GM21367 (cell line): Measurements from ENCODE around the gene HTRA3.

Experiments used
- ATAC-seq: cut with Tn5 transposase; IDR thresholded peaks from one replicate; pipeline ENCODE4 v1.9.1; 2021; ENCODE audit not compliant: unreplicated experiment

The HTRA3 gene

DNA sequence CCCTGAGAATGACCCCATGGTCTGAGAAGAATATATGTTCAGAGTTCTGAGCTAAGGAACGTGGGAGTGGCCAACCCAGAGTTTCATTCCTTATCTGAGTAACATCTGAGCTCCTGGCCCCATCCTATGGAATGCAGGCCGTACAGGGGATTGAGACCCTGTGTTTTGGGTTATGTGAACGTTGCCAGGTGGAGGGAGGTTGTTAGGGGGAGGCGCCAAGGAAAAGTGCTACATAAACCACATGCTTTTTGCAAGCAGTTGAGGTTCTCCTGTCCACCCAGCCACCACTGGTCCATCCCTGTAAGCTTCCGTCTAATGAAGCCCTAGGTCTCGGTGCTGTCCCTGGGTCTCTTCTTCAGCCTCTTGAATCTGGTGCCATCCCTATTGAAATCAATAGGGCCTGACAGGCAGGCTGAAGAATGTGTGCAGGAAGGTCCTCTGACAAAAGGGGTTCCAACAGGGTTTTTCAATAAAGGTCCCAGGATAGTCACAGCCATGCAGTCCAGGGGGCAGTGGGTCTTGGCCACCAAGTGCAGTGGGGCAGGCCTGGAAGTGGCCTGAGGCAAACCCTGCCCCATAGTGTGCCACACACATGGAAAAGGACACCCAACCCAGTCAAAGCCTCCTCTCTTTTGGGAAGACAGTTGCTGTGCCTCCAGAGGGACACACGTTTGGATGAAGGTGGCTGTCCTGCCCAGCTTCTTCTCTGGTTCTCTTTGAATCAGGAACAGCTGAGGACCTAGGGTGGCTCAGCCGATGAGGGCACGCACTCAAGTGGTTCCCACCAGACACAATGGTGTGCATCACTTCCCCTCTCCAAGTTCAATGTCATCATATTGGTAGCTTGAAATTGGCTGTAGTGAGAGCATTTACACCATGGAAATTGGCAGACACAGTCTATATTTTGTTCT is 53.5 kb downstream of the HTRA3 start:
- ATAC-seq: no peak

DNA sequence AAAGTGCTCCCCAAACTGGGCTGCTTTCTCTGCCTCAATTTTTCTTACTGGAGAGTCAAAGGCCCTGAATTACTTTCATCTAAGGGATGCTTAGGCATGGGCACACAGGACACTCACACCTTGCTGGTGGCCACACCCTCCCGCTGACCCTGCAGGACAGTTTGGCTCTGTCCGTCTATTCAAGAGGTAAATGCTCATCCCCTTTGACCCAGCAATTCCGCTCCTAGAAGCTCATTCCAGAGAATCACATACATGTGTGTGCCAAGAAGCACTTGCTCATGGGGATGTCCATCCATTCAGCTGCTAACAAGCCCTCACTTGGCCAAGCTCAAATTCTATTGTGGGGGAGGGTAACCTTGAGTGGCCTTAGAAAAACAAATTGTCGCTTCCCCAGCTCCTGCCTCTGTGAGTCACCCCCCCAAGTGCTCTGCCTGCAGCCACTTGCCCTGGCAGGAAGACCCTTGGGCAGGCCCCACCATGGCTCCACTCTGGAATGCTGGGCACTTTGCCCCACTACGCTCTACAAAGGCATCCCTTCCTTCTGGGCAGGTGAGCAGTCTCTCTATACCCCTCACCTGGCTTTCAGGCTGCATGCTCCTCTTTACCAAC is 54.5 kb downstream of the HTRA3 start:
- ATAC-seq: no peak

DNA sequence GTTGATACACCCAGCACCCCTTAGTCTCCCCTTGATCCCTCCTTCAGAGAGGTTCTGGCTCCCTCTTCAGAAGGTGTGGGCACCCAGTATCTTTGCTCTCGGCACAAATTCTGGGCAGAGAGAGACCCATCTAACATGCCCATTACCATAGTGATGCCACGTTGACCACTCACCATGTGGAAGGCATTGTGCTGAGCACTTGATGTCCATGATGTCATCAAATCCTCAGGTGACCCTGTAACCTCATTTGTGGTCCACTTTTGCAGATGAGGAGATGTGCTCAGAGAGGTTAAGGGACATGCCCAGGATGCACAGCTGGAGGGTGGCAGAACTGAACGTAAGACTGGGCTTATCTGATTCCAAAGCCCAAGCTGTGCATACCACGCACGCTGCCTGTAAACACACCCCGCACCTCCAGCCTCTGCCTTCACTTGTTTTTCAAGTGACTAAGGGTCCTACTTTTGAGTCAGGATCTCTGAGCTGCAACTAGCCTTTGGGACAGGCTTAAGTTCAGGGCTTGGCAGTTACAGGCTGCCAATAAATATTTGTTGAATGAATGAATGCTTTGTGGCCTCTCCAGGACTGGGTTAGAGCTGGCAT is 55.2 kb downstream of the HTRA3 start:
- ATAC-seq: no peak

DNA sequence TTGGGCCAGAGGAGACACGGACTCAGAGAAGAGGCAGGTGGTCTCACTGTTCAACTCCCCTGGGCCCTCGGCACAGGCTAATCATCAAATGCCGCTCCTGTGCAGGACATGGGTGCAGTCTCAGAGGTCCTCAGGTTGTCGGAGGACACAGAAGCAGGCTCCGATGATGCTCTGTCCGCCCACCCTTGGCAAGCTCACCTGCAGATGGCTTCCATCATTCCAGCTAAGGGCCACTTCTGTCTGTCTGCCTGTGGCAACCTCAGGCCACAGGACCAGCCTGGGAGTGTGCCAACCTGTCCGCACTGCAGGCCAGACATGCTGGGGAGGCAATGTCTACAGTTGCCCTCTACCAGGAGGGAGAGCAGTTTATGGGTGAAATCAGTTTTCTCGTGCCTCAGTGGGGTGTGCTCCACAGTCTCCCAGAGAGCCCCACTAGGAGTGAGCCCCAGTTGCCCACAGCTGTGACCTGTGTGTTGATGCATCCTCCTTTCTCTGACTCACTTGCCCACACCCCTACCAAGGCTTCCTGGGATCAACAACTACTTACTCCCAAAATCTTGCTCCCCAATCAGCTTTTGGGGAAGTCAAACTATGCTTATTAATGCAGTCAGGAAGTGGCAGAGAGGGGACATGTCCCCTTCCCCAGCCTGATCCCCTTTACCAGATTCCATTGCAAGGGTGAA is 55.9 kb downstream of the HTRA3 start:
- no peak for ATAC-seq

DNA sequence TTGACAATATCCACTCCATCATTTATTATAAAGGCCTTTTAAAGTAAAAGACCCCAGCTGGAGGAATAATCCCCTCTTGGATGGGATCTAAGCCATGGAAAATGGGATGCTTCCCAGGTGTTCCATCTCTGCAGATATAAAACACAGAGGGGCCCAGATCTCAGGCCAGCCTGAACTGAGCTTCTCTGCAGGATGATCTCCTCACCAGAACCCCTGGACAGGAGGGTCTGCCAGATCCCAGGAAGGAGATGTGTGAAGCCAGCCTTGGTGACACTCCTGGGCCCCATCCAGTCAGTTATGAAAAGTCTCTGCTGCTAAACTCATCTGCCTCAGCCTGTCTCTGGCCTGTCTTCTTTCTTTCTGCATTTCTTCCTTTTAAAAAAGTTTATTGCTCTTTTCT is 56.7 kb downstream of the HTRA3 start:
- ATAC-seq: no peak

DNA sequence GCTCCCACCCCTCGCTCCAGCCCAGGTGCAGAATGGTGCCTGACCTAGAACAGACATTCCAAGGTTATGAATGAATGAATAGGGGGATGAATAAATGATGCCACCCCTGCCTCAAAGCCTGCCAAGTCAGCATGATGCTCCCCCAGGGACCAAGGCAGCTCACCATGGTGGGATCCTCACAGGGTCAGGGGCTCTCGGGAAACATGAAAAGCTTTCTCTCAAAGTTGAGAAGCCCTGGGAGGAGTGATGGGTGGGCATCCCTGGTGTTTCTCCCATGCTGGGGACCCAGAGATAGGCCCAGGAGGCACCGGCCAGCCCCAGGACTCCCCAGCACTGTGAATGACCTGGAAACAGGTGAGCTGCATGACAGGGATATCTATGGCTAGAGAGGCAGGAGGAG is 58.9 kb downstream of the HTRA3 start:
- no peak for ATAC-seq

DNA sequence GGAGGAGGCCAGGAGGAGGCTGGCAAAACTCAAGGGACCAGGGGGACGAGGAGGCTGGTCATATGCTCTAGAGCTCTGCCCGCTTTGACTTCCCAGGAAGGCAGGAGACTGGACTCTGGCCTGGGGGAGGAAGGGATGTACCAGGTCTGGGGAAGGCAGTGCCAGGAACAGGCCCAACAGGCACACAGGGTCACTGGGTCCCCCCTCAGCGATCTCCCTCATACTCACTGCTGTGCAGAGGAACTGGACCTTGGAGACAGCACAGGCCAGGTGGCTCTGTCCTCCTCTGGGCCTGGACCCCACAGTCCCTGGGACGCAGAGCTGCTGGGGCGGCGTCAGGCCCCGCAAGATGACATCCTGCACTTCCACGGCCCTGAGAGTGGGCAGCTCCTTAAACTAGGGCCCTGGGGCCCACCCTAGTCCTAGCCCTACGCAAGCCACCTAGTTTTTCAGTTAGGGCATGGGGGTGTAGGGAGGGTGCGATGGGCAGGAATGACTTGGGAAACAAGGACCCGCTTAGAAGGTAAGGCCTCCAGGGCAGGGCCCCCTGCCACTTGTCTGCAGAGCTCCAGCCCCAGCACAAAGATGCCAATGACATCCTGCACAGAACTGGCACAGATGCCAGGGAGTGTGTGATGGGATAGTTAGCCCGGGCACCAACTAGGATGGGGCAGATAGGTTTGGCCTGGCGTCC is 59.5 kb downstream of the HTRA3 start:
- no peak for ATAC-seq

DNA sequence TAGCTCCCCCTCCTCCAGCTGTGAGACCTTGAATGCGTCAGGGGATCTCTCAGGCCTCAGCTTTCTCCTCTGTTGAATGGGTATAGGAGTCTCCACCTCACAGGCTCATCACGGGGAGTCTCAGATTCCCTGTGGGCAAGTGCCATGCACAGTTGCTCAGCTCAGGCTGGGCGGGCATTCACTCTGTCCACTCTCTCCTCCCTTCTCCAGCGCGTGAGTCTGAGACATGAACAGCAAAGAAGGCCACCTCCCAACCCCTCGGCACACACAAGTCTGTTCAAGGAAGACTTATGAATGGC is 60.0 kb downstream of the HTRA3 start:
- no peak for ATAC-seq

DNA sequence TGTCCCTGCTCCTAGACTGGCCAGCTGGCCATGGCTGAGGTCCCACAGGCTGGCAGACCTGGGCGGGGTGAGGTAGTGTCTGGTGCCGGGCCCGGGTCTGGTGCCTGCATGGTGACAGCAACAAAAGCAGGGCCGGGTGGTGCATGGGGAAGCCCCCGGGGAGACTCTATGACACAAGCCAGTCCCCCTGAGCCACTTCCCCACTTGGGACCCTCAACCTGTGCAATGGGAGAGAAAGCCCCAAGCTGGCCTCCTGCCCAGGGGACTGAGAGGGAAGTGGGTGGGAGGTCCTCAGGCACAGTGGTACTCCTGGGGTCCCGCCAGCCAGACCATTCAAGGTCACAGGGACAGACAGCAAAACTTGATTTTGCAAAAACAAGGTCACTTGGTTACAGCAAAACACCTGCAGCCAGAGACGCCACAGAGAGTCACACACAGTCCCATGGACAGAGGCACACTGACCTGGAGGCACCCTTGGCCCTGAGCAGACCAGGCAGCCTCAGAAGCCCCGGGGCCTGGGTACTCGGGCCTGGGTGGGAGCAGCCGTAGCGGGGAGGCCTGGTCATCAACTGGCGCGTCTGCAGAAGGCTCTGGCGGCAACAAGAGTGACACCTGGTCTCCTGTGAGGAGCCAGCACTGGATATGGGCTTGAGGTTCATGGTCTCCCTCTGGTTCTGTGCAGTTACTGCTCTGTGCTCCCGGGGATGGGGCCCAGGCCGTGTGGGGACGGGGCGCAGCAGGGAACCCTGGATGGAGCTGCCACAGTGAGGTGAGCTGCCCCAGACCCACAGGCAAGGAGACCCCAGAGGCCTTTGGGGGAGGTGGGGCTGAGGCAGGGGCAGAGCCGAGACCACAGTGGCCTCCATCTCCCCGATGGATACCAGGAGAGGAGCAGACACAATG is 60.6 kb downstream of the HTRA3 start:
- no peak for ATAC-seq

DNA sequence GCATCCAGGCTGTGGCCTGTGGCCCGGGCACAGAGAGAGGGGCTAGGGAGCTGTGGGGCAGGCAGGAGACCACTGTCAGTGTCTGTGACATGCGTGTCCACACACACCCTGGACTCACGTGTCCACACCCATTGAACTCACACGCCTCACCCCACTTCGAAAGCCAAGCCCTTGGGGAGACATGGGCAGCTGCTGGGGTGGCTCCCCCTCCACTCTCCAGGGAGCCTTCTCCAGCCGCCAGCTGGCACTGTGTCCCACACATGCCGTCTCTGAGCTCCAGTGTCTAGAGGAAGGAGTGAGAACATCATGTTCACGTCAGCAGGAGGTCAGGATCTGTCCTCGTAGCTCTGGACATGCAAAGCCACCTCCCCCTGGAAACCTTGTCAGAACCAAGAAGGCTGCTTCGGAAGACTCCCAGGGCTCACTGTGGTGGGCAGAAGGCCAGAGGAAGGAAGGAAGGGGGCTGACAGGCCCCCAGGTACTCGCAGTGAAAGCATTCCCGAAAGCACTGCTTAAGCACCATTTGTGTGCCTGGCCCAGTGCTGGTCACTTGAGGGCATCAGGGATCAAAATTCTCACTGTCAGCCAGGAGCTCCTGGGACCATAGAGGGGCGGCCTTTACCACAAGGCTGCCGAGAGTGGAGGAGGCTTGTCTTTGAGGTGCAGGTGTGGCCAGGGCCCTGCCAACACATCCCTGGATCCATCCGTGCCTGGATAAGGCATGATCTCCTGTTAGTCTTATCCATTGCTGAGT is 61.4 kb downstream of the HTRA3 start:
- ATAC-seq: no peak

DNA sequence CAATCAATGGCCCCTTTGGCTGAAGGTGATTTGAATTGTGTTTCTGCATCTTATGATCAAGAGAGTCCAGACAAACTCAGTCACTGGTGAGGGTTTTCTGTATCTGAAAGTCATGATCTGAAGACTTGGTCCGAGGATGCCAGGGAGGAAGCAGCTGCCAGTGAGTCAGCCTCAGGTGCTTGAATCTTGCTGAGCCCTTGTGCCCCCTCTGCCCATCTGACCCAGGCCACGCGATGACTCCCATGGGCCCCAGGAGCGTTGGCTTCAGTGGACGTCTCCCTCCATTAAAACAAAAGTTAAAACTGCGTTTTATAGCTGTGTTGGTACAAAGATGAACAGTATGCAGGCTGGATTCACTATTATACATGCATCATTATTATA is 62.0 kb downstream of the HTRA3 start:
- ATAC-seq: no peak

DNA sequence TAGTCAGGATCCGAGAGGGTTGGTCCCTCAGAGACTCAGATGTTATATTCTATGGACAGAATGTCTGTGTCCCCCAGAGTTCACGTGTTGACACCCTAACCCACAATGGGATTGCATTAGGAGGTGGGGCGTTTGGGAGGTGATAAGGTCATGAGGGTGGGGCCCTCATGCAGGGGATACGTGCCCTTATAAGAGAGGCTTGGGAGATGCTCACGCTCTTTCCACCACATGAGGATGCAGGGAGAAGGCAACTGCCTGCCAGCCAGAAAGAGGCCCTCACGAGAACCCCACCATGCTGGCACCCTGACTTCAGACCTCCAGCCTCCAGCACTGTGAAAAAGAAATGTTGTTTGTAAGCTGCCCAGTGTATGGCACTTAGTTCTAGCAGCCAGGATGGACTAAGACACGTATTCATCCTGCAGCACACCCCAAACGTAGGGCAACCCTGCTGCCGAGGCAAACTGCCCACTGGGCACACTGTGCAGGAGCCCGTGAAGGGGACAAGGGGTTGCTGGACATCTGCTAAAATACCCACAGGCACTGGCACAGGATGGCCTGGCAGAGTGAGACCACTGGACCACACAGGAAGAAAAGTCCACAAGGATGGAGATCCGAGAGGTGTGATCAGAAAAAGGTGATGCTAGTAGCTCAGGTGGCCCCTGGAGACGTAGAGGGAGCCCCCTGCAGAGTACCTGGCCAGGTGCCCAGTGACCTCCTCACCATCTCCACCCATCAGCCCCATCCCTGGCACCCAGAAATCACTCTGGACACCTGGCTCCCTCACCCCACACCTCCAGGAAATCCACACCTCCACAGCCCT is 62.7 kb downstream of the HTRA3 start:
- ATAC-seq: no peak

DNA sequence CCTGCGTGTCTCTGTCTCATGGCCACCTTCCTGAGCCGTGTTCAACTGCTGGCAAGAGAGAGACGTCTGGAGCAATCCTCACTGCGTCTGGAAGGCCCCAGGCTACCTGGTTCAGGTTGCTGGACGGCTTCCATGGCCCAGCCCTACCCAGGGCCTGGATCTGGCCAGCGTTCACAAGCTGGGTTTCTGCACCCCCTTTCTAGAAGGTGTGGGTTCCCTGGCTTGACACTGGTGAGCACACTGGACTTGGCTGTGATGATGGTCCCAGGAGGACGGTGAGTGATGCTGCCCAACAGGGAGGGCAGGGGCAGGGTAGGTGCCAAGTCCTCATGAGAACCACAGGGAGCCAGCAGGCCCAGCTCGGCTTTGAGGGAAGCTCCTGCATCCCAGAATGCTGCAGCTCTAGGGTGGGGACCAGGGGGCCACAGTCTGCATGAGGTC is 63.4 kb downstream of the HTRA3 start:
- ATAC-seq: no peak

DNA sequence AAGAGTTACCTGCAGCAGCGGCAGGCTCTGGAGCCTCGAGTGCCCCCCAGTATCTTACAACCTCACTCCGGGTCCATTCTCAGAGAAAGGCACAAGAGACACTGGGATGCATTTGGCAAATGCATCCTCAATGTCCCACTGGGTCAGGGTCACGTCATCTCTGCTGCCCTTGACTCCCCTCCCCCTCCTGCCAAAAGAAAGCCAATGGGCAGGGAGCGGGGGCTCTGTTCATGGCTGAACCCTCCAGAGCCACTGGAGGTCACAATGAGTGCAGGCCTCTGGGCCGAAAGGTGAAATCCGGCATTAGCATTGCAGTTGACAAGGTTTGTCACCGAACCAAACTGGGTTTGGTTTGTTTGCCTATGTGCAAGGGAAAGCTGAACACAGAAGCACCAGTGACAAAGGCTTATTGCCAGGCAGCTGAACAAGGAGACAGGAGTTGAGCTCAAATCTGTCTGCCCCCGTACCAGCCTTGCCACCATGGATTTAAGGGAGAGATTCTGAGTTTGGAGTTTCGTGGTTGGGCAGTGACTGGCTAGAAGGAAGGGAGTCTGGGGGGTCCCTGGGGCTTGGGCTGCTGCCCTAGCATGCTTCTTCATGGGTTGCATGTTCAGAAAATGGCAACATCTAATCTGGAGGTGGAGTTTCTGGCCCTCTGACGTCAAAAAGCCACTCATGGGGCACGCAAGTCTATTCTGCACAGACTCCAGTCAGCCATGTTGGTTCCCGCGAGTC is 64.3 kb downstream of the HTRA3 start:
- no peak for ATAC-seq

DNA sequence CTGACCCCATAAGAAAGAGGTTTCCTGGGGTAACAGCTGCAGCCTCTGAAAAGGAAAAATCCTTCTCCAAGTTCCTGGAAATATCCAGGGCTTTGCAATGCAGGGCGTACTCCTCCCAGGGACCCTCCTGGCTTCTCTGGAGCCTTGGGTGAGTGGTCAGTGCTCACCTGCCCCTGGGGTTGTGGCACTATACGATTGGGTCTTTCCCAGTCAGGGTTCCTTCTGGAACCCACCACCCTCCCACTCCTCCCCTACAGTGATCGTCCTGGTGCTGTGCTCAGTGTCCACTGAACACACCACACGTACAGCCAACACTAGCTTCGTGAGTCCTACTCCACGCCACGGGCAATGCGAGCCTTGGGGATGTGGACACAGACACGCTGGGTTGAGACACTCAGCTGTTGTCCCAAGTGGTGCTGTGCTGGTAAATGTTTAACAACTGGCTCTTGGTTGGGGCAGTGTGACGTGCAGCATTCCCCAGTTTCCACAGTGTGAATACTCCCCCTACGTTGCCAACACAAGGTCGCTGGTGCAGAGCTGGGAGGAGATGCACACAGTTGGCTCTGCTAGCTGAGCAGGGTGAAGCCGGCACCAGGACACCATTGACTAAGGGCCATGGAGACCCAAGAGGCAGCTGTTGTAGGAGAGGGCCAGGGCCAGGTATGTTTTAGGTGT is 65.4 kb downstream of the HTRA3 start:
- ATAC-seq: no peak

DNA sequence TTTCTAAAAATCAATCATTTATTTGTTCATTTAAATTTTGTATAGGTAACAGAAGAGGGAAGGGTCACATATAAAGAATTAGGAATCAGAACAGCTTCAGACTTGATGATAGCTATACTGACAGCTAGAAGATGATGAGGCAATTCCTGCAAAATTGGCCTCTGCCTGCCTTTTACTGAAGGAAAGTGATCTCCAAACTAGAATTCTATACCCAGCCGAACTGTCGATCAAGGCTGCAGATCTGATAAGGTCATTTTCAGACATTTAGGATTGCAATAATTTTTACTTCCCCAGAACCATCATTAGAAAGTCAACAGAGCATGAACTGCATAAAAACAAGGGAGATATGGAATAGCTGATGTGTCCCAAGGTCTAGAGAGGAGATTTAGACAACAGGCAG is 66.3 kb downstream of the HTRA3 start:
- ATAC-seq: no peak

DNA sequence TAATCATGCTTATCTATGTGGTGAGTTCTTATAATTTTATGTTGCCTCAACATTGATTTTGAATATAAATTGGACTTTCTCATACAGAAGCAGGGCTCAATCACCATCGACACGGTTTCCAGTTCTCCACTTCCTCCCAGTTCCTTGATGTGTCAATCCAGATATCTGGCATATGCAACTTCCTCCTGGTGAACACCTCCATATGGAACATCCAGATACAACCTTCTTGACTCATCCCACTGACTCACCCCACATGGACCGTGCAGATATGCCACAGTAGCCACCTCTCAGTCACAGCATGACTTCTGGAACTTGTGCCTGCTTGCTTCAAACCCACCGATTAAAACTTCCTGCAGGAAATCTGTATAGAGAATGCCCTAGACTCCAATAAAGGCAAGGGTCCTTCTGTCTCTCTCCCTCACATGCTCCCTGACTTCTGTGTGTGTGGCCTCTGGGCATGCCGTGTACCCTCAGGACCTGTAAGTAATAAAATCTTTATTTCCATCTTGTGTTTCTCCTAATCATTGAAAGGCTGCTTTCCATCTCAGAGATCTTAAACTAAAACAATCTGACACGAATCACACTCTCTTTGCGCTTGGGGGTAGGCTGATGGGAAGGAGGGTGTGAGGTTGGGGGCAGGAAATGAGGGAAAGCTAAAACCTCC is 67.0 kb downstream of the HTRA3 start:
- ATAC-seq: no peak
